Smooth muscle cell (in vitro differentiated cells): ENCODE data around the gene MPV17. TPM values are rescaled to one million over a fixed set of nuclear protein-coding genes. Genes with fewer than 3 reads are reported as not detected.
"Not testable (repeated sequence)": the region's sequence is repeated elsewhere in the genome, so short reads cannot be mapped to it uniquely, and the experiment has no call there.

Experiments used
- DNase-seq: peaks from one replicate; lab custom pipeline; 2025; ENCODE audit not compliant: unreplicated experiment; lab: John Stamatoyannopoulos, UW
- H2AFZ ChIP-seq: fragments of 200-600 bp; sonication (generic); 2 replicates; pipeline ENCODE4 v1.6.0; 2016; ENCODE audit warnings: antibody characterized with exemption, low read depth, mild to moderate bottlenecking
- H3F3A ChIP-seq: fragments of 200-600 bp; sonication (generic); 2 replicates; pipeline ENCODE4 v1.6.0; 2017; ENCODE audit warnings: antibody characterized with exemption, low read depth
- H3K27ac ChIP-seq: fragments of 200-600 bp; sonication (generic); 2 replicates; pipeline ENCODE4 v1.5.1; 2016; ENCODE audit warnings: low read depth, mild to moderate bottlenecking
- H3K27me3 ChIP-seq: fragments of 200-600 bp; sonication (generic); 2 replicates; pipeline ENCODE4 v1.6.1; 2016; ENCODE audit warnings: low read depth, mild to moderate bottlenecking
- H3K36me3 ChIP-seq: fragments of 200-600 bp; sonication (generic); 2 replicates; pipeline ENCODE4 v1.5.1; 2016; ENCODE audit warnings: low read depth
- H3K4me1 ChIP-seq: fragments of 200-600 bp; sonication (generic); 2 replicates; pipeline ENCODE4 v1.5.1; 2016; ENCODE audit warnings: low read depth
- H3K4me2 ChIP-seq: fragments of 200-600 bp; sonication (generic); 2 replicates; pipeline ENCODE4 v1.6.0; 2016; ENCODE audit warnings: mild to moderate bottlenecking
- H3K4me3 ChIP-seq: fragments of 200-600 bp; sonication (generic); 2 replicates; pipeline ENCODE4 v1.5.1; 2016; ENCODE audit warnings: mild to moderate bottlenecking
- H3K79me2 ChIP-seq: fragments of 200-600 bp; sonication (generic); 2 replicates; pipeline ENCODE4 v1.6.0; 2016; ENCODE audit warnings: low read depth, mild to moderate bottlenecking
- H3K9ac ChIP-seq: fragments of 200-600 bp; sonication (generic); 2 replicates; pipeline ENCODE4 v1.6.0; 2016; ENCODE audit warnings: low read depth
- H3K9me3 ChIP-seq: fragments of 200-600 bp; sonication (generic); replicated peaks from 2 replicates; pipeline ENCODE4 v1.5.1; 2016; ENCODE audit warnings: low read depth
- H4K20me1 ChIP-seq: fragments of 200-600 bp; sonication (generic); 2 replicates; pipeline ENCODE4 v1.6.0; 2016; ENCODE audit warnings: low read depth
- WGBS: methylation state at CpG from one replicate; pipeline ENCODE4 v1.1.7; 2016; ENCODE audit warnings: low lambda C conversion rate; 5-methylcytosine and 5-hydroxymethylcytosine counted together
- polyA plus RNA-seq: library from polyadenylated mRNA; unstranded; fragments of >200 nt; fragmentation: Nextera tagmentation; extraction: Ambion mirVana; gene quantifications from 2 replicates; pipeline ENCODE4 v1.2.1, GENCODE V29; 2016
- total RNA-seq: library from RNA; depleted of rRNA; stranded (reverse); fragments of >200 nt; gene quantifications from 2 replicates; pipeline ENCODE4 v1.2.3, GENCODE V29; 2014
- TF ChIP-seq, protein P1 (sequence below): fragments of 200-600 bp; sonication (generic); IDR thresholded peaks from 2 replicates; pipeline ENCODE4 v1.5.1; 2017; ENCODE audit warnings: borderline replicate concordance, mild to moderate bottlenecking, antibody characterized with exemption; ENCODE audit not compliant: insufficient read depth, poor library complexity, severe bottlenecking

MPV17 gene
- total and polyA plus RNA-seq, 2 experiments from 2014 or later, result 114 to 117 TPM

DNA sequence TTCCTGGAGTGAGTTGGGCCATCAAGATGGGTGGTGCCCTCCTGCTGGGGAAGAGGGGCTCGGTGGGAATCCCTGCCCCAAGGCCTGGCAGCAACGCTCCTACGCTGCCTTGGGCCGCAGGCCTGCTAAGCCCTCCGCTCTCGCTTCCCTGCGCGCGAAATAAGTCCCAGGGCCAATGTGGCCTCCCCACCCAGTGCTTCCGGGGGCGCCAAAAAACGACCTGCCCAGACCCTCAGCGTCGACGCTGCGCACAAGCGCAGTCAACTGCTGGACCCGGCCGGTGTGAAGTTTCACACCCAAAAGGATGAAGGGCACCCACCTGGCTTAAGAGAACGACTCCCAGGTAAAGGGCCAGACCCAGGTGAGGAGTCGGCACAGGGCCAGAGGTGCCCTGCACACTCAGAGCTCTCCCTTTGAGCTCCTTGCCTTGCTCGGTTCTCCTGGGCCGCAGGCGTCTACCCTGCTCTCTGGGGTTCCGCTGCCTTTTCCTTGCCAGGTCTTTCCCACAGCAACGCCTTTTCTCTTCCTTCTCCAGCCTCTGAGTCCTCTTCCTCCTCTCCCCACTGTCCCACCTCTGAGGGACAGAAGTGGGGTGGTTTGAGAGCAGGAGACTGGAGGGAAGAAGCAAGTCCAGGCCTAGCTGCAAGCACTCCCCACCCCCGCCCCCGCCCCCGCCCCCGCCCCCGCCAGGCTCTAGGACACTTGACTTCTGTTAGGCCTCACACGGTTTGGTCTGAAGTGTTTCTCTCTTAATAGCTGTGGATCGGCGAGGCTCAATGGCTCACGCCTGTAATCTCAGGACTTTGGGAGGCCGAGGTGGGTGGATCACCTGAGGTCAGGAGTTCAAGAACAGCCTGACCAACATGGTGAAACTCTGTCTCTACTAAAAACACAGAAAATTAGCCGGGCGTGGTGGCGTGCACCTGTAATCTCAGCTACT, 47.4 kb downstream of the MPV17 start, which contains the start of gene DNAJC5G:
Gene DNAJC5G, plus strand, starts transcription at position 223 of the 940 bp plus-strand sequence. CDS start 1,296 bp downstream, outside the sequence.
- Histone ChIP-seq H3K4me3 (no peak within 1 kb of the TSS), H2AFZ (no peak within 1 kb of the TSS), H3F3A (no peaks in the 10 kb centered on the region), H3K27me3 (peaks cover 15% of the 10 kb centered on the region), H3K27ac (no peak within 1 kb of the TSS), H3K9ac (no peak within 1 kb of the TSS), H4K20me1 (no peaks in the 10 kb centered on the region), H3K9me3 (no peaks in the 10 kb centered on the region), H3K4me1 (no peaks in the 10 kb centered on the region), H3K79me2 (no peaks in the 10 kb centered on the region), H3K36me3 (no peaks in the 10 kb centered on the region), H3K4me2 (no peak within 1 kb of the TSS)
- TF ChIP-seq, protein P1, sequence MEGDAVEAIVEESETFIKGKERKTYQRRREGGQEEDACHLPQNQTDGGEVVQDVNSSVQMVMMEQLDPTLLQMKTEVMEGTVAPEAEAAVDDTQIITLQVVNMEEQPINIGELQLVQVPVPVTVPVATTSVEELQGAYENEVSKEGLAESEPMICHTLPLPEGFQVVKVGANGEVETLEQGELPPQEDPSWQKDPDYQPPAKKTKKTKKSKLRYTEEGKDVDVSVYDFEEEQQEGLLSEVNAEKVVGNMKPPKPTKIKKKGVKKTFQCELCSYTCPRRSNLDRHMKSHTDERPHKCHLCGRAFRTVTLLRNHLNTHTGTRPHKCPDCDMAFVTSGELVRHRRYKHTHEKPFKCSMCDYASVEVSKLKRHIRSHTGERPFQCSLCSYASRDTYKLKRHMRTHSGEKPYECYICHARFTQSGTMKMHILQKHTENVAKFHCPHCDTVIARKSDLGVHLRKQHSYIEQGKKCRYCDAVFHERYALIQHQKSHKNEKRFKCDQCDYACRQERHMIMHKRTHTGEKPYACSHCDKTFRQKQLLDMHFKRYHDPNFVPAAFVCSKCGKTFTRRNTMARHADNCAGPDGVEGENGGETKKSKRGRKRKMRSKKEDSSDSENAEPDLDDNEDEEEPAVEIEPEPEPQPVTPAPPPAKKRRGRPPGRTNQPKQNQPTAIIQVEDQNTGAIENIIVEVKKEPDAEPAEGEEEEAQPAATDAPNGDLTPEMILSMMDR, result no peak
- no peak for DNase-seq
- 88% methylated on average over 39 of the region's 39 CpGs for WGBS

GRCh38 chr2:27272537-27273522, 50.1 kb downstream of the MPV17 start:
- WGBS, result 91% methylated on average over 15 of the region's 15 CpGs
- not testable (repeated sequence) for H3K9ac ChIP-seq, H3K4me3 ChIP-seq, H3F3A ChIP-seq, H3K79me2 ChIP-seq, H3K4me1 ChIP-seq, DNase-seq, H4K20me1 ChIP-seq, H3K27ac ChIP-seq, H2AFZ ChIP-seq, H3K36me3 ChIP-seq, H3K9me3 ChIP-seq, H3K4me2 ChIP-seq
- H3K27me3 ChIP-seq, result peaks cover 29% of the 10 kb centered on the region

DNA sequence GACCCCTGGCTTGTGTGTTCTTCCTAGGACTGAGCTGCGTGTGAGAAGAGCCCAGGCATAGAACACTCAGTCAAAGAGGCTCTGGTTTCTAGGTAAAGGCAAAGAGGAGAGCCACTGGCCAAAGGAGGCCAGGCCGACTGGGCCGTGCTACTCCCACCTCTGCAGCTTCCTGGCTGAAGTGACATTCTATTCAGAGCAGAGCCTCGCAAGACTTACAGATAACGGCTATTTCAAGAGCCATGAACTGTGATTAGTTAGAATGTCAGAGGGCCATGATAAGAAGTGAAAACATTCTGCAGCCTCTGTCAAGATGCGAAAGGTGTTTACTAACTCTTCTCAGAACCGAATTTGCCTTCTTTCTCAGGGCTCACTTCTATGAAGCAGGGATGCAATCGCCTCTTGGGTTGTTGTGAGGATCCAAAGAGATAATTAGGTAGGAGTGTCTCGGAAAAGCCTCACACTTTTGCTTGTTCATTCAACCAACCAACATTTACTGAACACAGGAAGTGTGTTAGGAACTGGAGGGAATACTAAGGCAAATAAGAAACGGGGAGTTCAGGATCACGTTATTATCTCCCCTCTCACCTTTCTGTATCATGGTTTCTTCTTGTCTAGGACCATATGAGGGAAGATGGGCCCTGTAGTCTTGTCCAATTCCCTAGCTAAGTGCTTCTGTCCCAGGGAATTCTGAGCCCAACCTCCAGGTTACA, 51.1 kb downstream of the MPV17 start:
- Histone ChIP-seq H2AFZ (no peak overlapping the region), H3F3A (no peaks in the 10 kb centered on the region), H3K27me3 (peaks cover 34% of the 10 kb centered on the region), H3K4me3 (no peak overlapping the region), H3K27ac (no peak overlapping the region), H3K79me2 (no peaks in the 10 kb centered on the region), H3K4me1 (no peaks in the 10 kb centered on the region), H3K4me2 (no peak overlapping the region), H3K9me3 (no peaks in the 10 kb centered on the region), H4K20me1 (no peaks in the 10 kb centered on the region), H3K9ac (no peak overlapping the region), H3K36me3 (no peaks in the 10 kb centered on the region)
- TF ChIP-seq, protein P1, result no peak
- DNase-seq, result no peak
- 54% methylated on average over 11 of the region's 11 CpGs for WGBS
